Measurements from ENCODE around the gene SCTR.

The SCTR gene

GRCh38 chr2:119516121-119516520 lies 8.2 kb downstream of the SCTR start:
- Histone ChIP-seq H3K4me1 (ENCODE audit: low read length) (0 out of 2 replicates have a peak, but pooled peaks cover 3% of the 10 kb centered on the region), H3K4me3 (ENCODE audit: low read length) (no peak overlapping the region), H3K4me2 (ENCODE audit: low read length) (no peak overlapping the region), H3K9ac (ENCODE audit: low read length) (no peak overlapping the region), H3K79me2 (ENCODE audit: low read length) (no peaks in the 10 kb centered on the region), H3K36me3 (replicated peaks; ENCODE audit: low read depth, low read length) (no peaks in the 10 kb centered on the region), H4K20me1 (ENCODE audit: insufficient read depth, low read length) (no peaks in the 10 kb centered on the region), H3K9me3 (ENCODE audit: insufficient read depth, low read length) (no peaks in the 10 kb centered on the region), H3K27me3 (ENCODE audit: low read depth, low read length) (peaks cover 24% of the 10 kb centered on the region), H3K27ac (ENCODE audit: low read length) (no peak overlapping the region), H2AFZ (ENCODE audit: low read depth, low read length) (no peak overlapping the region)
- TF ChIP-seq EZH2phosphoT487 (IDR thresholded peaks at IDR 0.05; ENCODE audit: low read depth) (no peak), CTCF (IDR thresholded peaks at IDR 0.05; ENCODE audit: low read depth, low read length) (no peak)

DNA sequence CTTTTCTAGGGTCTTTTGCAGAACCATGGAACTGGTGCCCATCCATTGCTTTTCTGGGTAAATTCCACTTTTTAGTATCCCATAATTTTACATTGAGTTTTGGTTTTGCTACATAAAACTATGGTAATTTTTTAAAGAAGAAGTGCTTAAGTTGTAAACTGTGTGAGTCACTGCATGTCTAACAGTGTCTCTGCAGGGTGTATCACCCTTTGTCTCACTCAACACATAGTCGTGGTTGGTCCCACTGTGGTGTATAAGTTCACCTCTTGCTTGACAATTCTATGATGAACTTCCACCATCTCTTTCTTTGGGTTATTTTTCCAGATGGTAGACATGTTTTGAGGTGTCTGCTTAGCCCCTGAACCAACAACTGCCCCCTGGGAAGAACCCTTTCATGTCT lies 10.5 kb downstream of the SCTR start:
- Histone ChIP-seq H3K27ac (ENCODE audit: low read length) (no peak overlapping the region), H3K9ac (ENCODE audit: low read length) (no peak overlapping the region), H3K27me3 (ENCODE audit: low read depth, low read length) (peaks cover 24% of the 10 kb centered on the region), H3K79me2 (ENCODE audit: low read length) (no peaks in the 10 kb centered on the region), H4K20me1 (ENCODE audit: insufficient read depth, low read length) (no peaks in the 10 kb centered on the region), H3K4me3 (ENCODE audit: low read length) (no peak overlapping the region), H3K4me1 (ENCODE audit: low read length) (0 out of 2 replicates have a peak, but pooled peaks cover 3% of the 10 kb centered on the region), H2AFZ (ENCODE audit: low read depth, low read length) (no peak overlapping the region), H3K9me3 (ENCODE audit: insufficient read depth, low read length) (no peaks in the 10 kb centered on the region), H3K4me2 (ENCODE audit: low read length) (no peak overlapping the region), H3K36me3 (replicated peaks; ENCODE audit: low read depth, low read length) (no peaks in the 10 kb centered on the region)
- TF ChIP-seq CTCF (IDR thresholded peaks at IDR 0.05; ENCODE audit: low read depth, low read length) (no peak), EZH2phosphoT487 (IDR thresholded peaks at IDR 0.05; ENCODE audit: low read depth) (no peak)

DNA sequence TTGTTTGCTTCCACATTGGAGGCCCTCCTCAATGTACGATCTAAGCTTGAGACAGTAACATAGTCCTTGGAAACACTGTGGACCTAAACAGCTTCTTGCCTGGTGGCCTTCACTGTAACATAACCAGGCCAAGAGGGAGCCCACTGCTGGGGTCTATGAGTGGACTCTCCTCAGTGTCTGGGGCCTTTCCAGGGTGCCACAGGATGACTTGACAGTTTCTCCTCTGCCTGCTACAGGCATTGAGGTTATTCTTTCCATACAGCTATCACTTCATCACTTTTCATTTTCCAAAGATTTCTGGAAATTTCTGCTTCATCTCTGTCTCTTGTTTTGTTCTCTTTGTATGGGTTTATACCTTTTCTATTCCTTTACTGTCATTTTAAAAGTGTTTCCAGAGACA lies 11.3 kb downstream of the SCTR start:
- Histone ChIP-seq H3K9ac (ENCODE audit: low read length) (no peak overlapping the region), H3K4me2 (ENCODE audit: low read length) (no peak overlapping the region), H3K36me3 (replicated peaks; ENCODE audit: low read depth, low read length) (no peaks in the 10 kb centered on the region), H3K79me2 (ENCODE audit: low read length) (no peaks in the 10 kb centered on the region), H3K9me3 (ENCODE audit: insufficient read depth, low read length) (no peaks in the 10 kb centered on the region), H3K27me3 (ENCODE audit: low read depth, low read length) (peaks cover 24% of the 10 kb centered on the region), H3K4me1 (ENCODE audit: low read length) (0 out of 2 replicates have a peak, but pooled peaks cover 3% of the 10 kb centered on the region), H3K27ac (ENCODE audit: low read length) (no peak overlapping the region), H3K4me3 (ENCODE audit: low read length) (no peak overlapping the region), H2AFZ (ENCODE audit: low read depth, low read length) (no peak overlapping the region), H4K20me1 (ENCODE audit: insufficient read depth, low read length) (no peaks in the 10 kb centered on the region)
- TF ChIP-seq EZH2phosphoT487 (IDR thresholded peaks at IDR 0.05; ENCODE audit: low read depth) (no peak), CTCF (IDR thresholded peaks at IDR 0.05; ENCODE audit: low read depth, low read length) (no peak)

- Histone ChIP-seq H3K27me3 (ENCODE audit: low read depth, low read length) (peaks cover 24% of the 10 kb centered on the region), H4K20me1 (ENCODE audit: insufficient read depth, low read length) (no peaks in the 10 kb centered on the region), H3K4me3 (ENCODE audit: low read length) (no peak overlapping the region), H3K27ac (ENCODE audit: low read length) (no peak overlapping the region), H3K4me2 (ENCODE audit: low read length) (no peak overlapping the region), H3K4me1 (ENCODE audit: low read length) (peaks cover 5% of the 10 kb centered on the region; the same call in 1 of the 2 replicates), H3K79me2 (ENCODE audit: low read length) (no peaks in the 10 kb centered on the region), H2AFZ (ENCODE audit: low read depth, low read length) (no peak overlapping the region), H3K36me3 (replicated peaks; ENCODE audit: low read depth, low read length) (no peaks in the 10 kb centered on the region), H3K9ac (ENCODE audit: low read length) (no peak overlapping the region), H3K9me3 (ENCODE audit: insufficient read depth, low read length) (no peaks in the 10 kb centered on the region)
- TF ChIP-seq CTCF (IDR thresholded peaks at IDR 0.05; ENCODE audit: low read depth, low read length) (no peak), EZH2phosphoT487 (IDR thresholded peaks at IDR 0.05; ENCODE audit: low read depth) (no peak)
These were observed 12.3 kb downstream of the SCTR start for GRCh38 chr2:119511989-119512388.
